GM12878 (cell line): ENCODE measurements around the gene ATF4. TPM values are rescaled to one million over a fixed set of nuclear protein-coding genes. Genes with fewer than 3 reads are reported as not detected.

Experiments
- EED ChIP-seq: sonication (generic); IDR thresholded peaks from 2 replicates; pipeline ENCODE4 v1.6.1; 2016; ENCODE audit warnings: antibody characterized with exemption, low read depth
- EP300 ChIP-seq, 2 experiments: fragments of 150-350 bp in 1 of 2; IDR thresholded peaks; 2 replicates each; pipeline ENCODE4 v1.6.1; 2011 to 2012; ENCODE audit warnings: low read depth in 2 of 2, low read length in 2 of 2, borderline replicate concordance in 1 of 2, improper control_type of control experiment in 1 of 2, inconsistent platforms in 1 of 2; ENCODE audit not compliant: control insufficient read depth in 1 of 2
- ESRRA ChIP-seq: IDR thresholded peaks from 2 replicates; pipeline ENCODE4 v1.6.1; 2012; ENCODE audit warnings: mild to moderate bottlenecking, low read length, improper control_type of control experiment
- GATAD2B ChIP-seq: fragments of 450-650 bp; conservative IDR thresholded peaks from 2 replicates; pipeline ENCODE4 v1.6.1; 2017; ENCODE audit warnings: low read depth, mild to moderate bottlenecking, moderate library complexity
- HDGF ChIP-seq: fragments of 450-650 bp; IDR thresholded peaks from 2 replicates; pipeline ENCODE4 v1.6.1; 2016; ENCODE audit warnings: antibody characterized with exemption
- KDM1A ChIP-seq: fragments of 200-600 bp; sonication (generic); IDR thresholded peaks from 2 replicates; pipeline ENCODE4 v1.6.1; 2016; ENCODE audit warnings: borderline replicate concordance
- PAX5 ChIP-seq: IDR thresholded peaks from 2 replicates; pipeline ENCODE4 v1.6.1; 2011; ENCODE audit warnings: low read depth, low read length, borderline replicate concordance
- RAD51 ChIP-seq: fragments of 450-650 bp; IDR thresholded peaks from 2 replicates; pipeline ENCODE4 v1.6.1; 2016; ENCODE audit warnings: moderate library complexity, mild to moderate bottlenecking, inconsistent platforms
- RUNX3 ChIP-seq: IDR thresholded peaks from 2 replicates; pipeline ENCODE4 v1.6.1; 2012; ENCODE audit warnings: low read length, inconsistent platforms
- SUZ12 ChIP-seq: fragments of 200-600 bp; sonication (generic); IDR thresholded peaks from one replicate; pipeline ENCODE4 v1.6.1; 2018; ENCODE audit warnings: antibody characterized with exemption, mild to moderate bottlenecking; ENCODE audit not compliant: unreplicated experiment
- TCF7 ChIP-seq: IDR thresholded peaks from 2 replicates; pipeline ENCODE4 v1.6.1; 2014; ENCODE audit warnings: antibody characterized with exemption, borderline replicate concordance
- ZNF217 ChIP-seq: fragments of 450-650 bp; IDR thresholded peaks from 2 replicates; pipeline ENCODE4 v1.6.1; 2017; ENCODE audit warnings: antibody characterized with exemption, mild to moderate bottlenecking
- ZNF24 ChIP-seq: fragments of 450-650 bp; IDR thresholded peaks from 2 replicates; pipeline ENCODE4 v1.6.1; 2017; ENCODE audit warnings: antibody characterized with exemption, mild to moderate bottlenecking
- ZSCAN29 ChIP-seq: fragments of 450-650 bp; IDR thresholded peaks from 2 replicates; pipeline ENCODE4 v1.6.1; 2017; ENCODE audit warnings: mild to moderate bottlenecking, moderate library complexity
- polyA plus RNA-seq, 11 experiments: library from polyadenylated mRNA; depleted of rRNA in 4 of 11; unstranded in 6 of 11; stranded (reverse) in 5 of 11; fragments of >200 nt; fragmentation: Nextera tagmentation in 4 of 11; fragmentation: Illumina TruSeq in 1 of 11; extraction: Ambion mirVana in 4 of 11; extraction: Trizol in 1 of 11; gene quantifications; 1 replicate in 1 of 11; 2 replicates in 10 of 11; pipeline versions ENCODE4 v1.2.1 to v1.2.3, GENCODE V29; 2011 to 2016; ENCODE audit warnings: inconsistent platforms in 2 of 11, missing spikeins in 2 of 11, low read depth in 1 of 11
- total RNA-seq, 4 experiments: library from RNA; depleted of rRNA in 3 of 4; stranded (reverse); fragments of >200 nt in 3 of 4; fragmentation: Illumina TruSeq in 1 of 4; extraction: Trizol in 1 of 4; gene quantifications; 2 replicates each; pipeline versions ENCODE4 v1.2.1 to v1.2.3, GENCODE V29; 2013 to 2021
- TF ChIP-seq, protein P1 (sequence below): fragments of 450-650 bp; IDR thresholded peaks from 2 replicates; pipeline ENCODE4 v1.6.1; 2018; ENCODE audit warnings: borderline replicate concordance, mild to moderate bottlenecking; ENCODE audit not compliant: partially characterized antibody
- TF ChIP-seq, protein P2 (sequence below): IDR thresholded peaks from 2 replicates; pipeline ENCODE4 v1.6.1; 2012; ENCODE audit warnings: low read depth, low read length, improper control_type of control experiment
- TF ChIP-seq, protein P3 (sequence below): fragments of 450-650 bp; IDR thresholded peaks from 2 replicates; pipeline ENCODE4 v1.6.1; 2018; ENCODE audit warnings: mild to moderate bottlenecking, low read depth, moderate library complexity; ENCODE audit not compliant: partially characterized antibody
- TF ChIP-seq, protein P4 (sequence below): IDR thresholded peaks from 2 replicates; pipeline ENCODE4 v1.6.1; 2012; ENCODE audit warnings: mild to moderate bottlenecking, low read depth, low read length
- TF ChIP-seq, protein P5 (sequence below), 3 experiments: IDR thresholded peaks in 2 of 3; conservative IDR thresholded peaks in 1 of 3; 2 replicates each; pipeline ENCODE4 v1.5.1; 2011; ENCODE audit warnings: low read depth in 3 of 3, low read length in 3 of 3, mild to moderate bottlenecking in 3 of 3, control low read depth in 2 of 3, moderate library complexity in 2 of 3, inconsistent platforms in 1 of 3, mixed read lengths in 1 of 3; ENCODE audit not compliant: control insufficient read depth in 2 of 3, insufficient read depth in 1 of 3; ENCODE audit errors: extremely low read depth in 1 of 3

The ATF4 gene
- total and polyA plus RNA-seq, 10 of the 15 experiments (the other 5 are each of a cell fraction or from before 2014, with no cell fraction given) = 88.3 to 605 (median 320) TPM

DNA sequence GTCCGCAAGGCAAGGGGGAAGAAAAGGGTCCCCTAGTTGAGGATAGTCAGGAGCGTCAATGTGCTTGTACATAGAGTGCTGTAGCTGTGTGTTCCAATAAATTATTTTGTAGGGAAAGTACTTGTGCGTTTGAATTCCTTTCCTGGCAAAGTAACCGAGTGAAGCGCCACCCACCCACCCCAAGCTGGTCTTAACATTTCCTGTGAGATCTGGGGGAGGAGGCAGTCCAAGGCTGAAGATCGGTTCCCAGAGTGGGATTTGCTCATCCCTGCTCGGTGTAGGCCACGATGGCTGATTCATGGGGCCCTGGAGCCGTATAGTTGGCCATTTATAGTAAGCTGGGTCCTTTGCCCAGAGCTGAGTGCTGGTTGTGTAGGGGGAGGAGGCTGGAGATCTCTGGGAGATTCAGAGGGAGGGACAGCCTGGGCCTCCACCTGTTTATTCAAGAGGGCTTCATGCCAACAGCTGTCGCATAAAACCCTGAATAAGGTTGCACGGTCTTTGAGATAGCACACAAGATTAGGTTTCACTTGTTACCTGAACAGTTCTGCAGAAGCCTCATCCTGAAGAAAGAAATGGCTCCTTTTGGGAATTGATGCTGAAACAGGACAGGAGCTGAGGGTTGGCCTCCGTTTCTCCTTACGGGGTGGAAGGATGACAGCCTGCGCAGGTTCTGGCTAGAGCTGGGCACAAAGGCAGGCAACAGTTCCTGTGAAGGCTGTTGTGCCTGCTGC, 2.4 kb downstream of the ATF4 start (continued):
- TF ChIP-seq, protein P1, sequence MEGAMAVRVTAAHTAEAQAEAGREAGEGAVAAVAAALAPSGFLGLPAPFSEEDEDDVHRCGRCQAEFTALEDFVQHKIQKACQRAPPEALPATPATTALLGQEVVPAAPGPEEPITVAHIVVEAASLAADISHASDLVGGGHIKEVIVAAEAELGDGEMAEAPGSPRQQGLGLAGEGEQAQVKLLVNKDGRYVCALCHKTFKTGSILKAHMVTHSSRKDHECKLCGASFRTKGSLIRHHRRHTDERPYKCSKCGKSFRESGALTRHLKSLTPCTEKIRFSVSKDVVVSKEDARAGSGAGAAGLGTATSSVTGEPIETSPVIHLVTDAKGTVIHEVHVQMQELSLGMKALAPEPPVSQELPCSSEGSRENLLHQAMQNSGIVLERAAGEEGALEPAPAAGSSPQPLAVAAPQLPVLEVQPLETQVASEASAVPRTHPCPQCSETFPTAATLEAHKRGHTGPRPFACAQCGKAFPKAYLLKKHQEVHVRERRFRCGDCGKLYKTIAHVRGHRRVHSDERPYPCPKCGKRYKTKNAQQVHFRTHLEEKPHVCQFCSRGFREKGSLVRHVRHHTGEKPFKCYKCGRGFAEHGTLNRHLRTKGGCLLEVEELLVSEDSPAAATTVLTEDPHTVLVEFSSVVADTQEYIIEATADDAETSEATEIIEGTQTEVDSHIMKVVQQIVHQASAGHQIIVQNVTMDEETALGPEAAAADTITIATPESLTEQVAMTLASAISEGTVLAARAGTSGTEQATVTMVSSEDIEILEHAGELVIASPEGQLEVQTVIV = no peak
- no peak for TF ChIP-seq TCF7
- TF ChIP-seq PAX5 = peak; percentile 75; the same call in 1 of the 2 replicates
- no peak for TF ChIP-seq GATAD2B
- no peak for TF ChIP-seq HDGF
- TF ChIP-seq SUZ12 = no peak
- TF ChIP-seq ZSCAN29 = no peak
- TF ChIP-seq ZNF217 = no peak
- TF ChIP-seq EP300 (IDR thresholded peaks at IDR 0.05; ENCODE audit: borderline replicate concordance in 1 of 2, control insufficient read depth in 1 of 2, low read depth in 2 of 2, low read length in 2 of 2) = no peak
- TF ChIP-seq ESRRA = no peak
- TF ChIP-seq RUNX3 = no peak
- TF ChIP-seq, protein P2, sequence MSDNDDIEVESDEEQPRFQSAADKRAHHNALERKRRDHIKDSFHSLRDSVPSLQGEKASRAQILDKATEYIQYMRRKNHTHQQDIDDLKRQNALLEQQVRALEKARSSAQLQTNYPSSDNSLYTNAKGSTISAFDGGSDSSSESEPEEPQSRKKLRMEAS = no peak
- TF ChIP-seq, protein P3, sequence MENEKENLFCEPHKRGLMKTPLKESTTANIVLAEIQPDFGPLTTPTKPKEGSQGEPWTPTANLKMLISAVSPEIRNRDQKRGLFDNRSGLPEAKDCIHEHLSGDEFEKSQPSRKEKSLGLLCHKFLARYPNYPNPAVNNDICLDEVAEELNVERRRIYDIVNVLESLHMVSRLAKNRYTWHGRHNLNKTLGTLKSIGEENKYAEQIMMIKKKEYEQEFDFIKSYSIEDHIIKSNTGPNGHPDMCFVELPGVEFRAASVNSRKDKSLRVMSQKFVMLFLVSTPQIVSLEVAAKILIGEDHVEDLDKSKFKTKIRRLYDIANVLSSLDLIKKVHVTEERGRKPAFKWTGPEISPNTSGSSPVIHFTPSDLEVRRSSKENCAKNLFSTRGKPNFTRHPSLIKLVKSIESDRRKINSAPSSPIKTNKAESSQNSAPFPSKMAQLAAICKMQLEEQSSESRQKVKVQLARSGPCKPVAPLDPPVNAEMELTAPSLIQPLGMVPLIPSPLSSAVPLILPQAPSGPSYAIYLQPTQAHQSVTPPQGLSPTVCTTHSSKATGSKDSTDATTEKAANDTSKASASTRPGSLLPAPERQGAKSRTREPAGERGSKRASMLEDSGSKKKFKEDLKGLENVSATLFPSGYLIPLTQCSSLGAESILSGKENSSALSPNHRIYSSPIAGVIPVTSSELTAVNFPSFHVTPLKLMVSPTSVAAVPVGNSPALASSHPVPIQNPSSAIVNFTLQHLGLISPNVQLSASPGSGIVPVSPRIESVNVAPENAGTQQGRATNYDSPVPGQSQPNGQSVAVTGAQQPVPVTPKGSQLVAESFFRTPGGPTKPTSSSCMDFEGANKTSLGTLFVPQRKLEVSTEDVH = peak; percentile 88
- TF ChIP-seq, protein P4, sequence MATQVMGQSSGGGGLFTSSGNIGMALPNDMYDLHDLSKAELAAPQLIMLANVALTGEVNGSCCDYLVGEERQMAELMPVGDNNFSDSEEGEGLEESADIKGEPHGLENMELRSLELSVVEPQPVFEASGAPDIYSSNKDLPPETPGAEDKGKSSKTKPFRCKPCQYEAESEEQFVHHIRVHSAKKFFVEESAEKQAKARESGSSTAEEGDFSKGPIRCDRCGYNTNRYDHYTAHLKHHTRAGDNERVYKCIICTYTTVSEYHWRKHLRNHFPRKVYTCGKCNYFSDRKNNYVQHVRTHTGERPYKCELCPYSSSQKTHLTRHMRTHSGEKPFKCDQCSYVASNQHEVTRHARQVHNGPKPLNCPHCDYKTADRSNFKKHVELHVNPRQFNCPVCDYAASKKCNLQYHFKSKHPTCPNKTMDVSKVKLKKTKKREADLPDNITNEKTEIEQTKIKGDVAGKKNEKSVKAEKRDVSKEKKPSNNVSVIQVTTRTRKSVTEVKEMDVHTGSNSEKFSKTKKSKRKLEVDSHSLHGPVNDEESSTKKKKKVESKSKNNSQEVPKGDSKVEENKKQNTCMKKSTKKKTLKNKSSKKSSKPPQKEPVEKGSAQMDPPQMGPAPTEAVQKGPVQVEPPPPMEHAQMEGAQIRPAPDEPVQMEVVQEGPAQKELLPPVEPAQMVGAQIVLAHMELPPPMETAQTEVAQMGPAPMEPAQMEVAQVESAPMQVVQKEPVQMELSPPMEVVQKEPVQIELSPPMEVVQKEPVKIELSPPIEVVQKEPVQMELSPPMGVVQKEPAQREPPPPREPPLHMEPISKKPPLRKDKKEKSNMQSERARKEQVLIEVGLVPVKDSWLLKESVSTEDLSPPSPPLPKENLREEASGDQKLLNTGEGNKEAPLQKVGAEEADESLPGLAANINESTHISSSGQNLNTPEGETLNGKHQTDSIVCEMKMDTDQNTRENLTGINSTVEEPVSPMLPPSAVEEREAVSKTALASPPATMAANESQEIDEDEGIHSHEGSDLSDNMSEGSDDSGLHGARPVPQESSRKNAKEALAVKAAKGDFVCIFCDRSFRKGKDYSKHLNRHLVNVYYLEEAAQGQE = no peak
- no peak for TF ChIP-seq ZNF24
- no peak for TF ChIP-seq RAD51
- no peak for TF ChIP-seq EED
- TF ChIP-seq, protein P5, sequence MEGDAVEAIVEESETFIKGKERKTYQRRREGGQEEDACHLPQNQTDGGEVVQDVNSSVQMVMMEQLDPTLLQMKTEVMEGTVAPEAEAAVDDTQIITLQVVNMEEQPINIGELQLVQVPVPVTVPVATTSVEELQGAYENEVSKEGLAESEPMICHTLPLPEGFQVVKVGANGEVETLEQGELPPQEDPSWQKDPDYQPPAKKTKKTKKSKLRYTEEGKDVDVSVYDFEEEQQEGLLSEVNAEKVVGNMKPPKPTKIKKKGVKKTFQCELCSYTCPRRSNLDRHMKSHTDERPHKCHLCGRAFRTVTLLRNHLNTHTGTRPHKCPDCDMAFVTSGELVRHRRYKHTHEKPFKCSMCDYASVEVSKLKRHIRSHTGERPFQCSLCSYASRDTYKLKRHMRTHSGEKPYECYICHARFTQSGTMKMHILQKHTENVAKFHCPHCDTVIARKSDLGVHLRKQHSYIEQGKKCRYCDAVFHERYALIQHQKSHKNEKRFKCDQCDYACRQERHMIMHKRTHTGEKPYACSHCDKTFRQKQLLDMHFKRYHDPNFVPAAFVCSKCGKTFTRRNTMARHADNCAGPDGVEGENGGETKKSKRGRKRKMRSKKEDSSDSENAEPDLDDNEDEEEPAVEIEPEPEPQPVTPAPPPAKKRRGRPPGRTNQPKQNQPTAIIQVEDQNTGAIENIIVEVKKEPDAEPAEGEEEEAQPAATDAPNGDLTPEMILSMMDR (IDR thresholded peaks at IDR 0.05 in 2 of 3, conservative IDR thresholded peaks at IDR 0.05 in 1 of 3; ENCODE audit: control insufficient read depth in 2 of 3, extremely low read depth in 1 of 3, insufficient read depth in 1 of 3, low read depth in 3 of 3, low read length in 3 of 3) = no peak
- no peak for TF ChIP-seq KDM1A
